ENCODE measurements around the gene HIGD1A. TPM values are rescaled to one million over a fixed set of nuclear protein-coding genes. Genes with fewer than 3 reads are reported as not detected.

The HIGD1A gene
- total RNA-seq, 1 donor from 2014 or later, result 35.9 TPM

DNA sequence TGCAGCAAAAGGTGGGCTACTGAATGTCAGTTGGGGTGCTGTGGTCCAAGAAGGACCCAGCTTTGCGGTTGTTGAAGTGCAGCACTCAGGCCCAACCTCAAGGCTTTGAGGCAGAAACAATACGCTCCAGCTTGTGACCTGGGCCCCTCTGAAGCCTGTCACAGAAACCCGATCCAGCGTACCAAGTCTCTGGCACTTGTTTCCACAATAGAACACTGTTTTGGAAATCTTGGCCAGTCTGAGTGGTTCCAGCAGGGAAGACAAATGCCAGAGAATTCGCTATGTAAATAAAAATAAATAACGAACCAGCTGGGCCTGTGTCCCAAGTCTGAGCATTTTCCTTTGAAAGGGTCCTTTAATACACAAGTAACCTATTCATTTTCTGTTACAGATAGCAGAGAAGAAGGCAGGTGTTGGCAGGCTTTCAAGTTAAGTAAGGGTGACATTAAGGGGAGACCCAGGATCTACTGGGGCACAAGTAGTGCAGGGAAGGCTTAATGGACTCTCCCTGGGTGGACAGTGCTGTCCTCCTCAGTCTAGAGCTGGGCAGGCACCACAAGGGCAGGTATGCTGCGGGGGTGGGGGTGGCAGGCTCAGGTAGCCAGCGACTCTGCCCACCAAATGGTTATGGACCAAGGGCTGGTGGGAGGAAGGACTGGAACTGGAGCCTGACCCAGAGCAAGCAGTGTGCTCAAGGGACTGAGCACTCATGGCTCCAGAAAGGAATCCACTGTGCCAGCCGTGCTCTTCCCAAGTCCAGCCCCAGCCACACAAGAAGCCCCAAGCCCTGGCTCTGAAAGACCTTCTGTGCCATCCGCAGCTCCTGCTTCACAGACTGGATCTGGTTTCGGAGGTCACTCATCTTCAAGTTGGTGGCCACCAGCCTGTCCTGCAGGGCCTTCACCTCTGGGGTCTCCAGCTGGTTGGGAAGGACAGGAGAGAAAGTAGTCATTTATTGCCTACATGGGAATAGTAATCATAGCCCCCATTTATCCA lies 57.5 kb downstream of the HIGD1A start:
- ChIA-PET POLR2A (no interaction called here), CTCF (interaction anchor here (1.2 to 3.0 kb wide), 3 partner anchors 9 to 134 kb away, joined by 3 to 16 read pairs (median 4); no protein-coding TSS in a partner anchor)
- no peak overlapping the region for H3K4me3 Mint-ChIP-seq
- no peak for ATAC-seq (ENCODE audit: low read depth)
- TF ChIP-seq, protein P1, sequence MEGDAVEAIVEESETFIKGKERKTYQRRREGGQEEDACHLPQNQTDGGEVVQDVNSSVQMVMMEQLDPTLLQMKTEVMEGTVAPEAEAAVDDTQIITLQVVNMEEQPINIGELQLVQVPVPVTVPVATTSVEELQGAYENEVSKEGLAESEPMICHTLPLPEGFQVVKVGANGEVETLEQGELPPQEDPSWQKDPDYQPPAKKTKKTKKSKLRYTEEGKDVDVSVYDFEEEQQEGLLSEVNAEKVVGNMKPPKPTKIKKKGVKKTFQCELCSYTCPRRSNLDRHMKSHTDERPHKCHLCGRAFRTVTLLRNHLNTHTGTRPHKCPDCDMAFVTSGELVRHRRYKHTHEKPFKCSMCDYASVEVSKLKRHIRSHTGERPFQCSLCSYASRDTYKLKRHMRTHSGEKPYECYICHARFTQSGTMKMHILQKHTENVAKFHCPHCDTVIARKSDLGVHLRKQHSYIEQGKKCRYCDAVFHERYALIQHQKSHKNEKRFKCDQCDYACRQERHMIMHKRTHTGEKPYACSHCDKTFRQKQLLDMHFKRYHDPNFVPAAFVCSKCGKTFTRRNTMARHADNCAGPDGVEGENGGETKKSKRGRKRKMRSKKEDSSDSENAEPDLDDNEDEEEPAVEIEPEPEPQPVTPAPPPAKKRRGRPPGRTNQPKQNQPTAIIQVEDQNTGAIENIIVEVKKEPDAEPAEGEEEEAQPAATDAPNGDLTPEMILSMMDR (IDR thresholded peaks at IDR 0.05), result no peak
- H3K27me3 Mint-ChIP-seq, result no peaks in the 10 kb centered on the region
- no peaks in the 10 kb centered on the region for H3K9me3 Mint-ChIP-seq
- H3K4me1 Mint-ChIP-seq, result peaks cover 9% of the 10 kb centered on the region
- intact Hi-C loops (cut with micrococcal nuclease), result loop anchor here (10.0 kb wide), 1 partner anchor 502 kb away; no protein-coding TSS in a partner anchor
- DNase-seq, result no peak
- H3K36me3 Mint-ChIP-seq (ENCODE audit: low read depth), result no peaks in the 10 kb centered on the region
- H3K27ac Mint-ChIP-seq, result no peak overlapping the region

DNA sequence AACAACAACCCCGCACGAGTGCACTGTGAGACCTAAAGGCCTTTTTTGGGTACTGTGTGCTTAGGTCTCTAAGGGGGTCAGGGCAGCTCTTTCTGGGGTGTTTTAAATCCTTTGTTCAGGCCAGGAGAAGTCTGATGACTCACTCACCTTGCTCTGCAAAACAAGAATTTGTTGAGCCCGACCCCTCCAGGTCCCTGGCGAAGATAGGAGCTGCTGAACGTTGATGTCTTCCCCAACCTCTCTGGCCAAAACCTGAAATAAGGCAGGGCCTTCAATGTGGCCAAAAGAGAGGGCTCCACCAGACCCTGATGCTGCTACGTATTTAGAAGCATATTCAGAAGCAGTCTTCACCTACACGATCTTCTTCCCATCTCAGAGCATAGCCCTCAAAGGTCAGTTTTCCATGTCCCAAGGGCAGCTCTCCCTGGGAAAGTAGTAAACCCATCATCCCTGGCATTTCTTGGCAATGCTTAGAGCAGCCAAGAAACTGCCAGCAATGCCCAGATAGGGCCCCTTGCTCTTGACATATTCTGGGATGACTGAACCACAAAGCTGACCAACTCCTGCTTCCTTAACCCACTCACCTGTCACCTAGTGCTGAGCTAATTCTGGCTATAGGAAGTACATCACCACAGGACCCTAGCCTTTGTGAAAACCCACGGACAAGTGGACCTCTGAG lies 58.4 kb downstream of the HIGD1A start:
- Mint-ChIP-seq H3K9me3 (no peaks in the 10 kb centered on the region), H3K27ac (no peak overlapping the region), H3K4me1 (peaks cover 9% of the 10 kb centered on the region), H3K27me3 (no peaks in the 10 kb centered on the region), H3K36me3 (ENCODE audit: low read depth) (no peaks in the 10 kb centered on the region), H3K4me3 (no peak overlapping the region)
- ATAC-seq (ENCODE audit: low read depth), result no peak
- DNase-seq, result no peak
- intact Hi-C loops (cut with micrococcal nuclease), result loop anchor here (2.0 to 10.0 kb wide), 3 partner anchors 27 to 501 kb away; partner anchors contain the start of gene CCDC13
- ChIA-PET CTCF (interaction anchor here (1.2 to 3.0 kb wide), 6 partner anchors 10 to 163 kb away, joined by 3 to 16 read pairs (median 4); partner anchors contain the start of genes SEC22C and SS18L2), POLR2A (no interaction called here)
- TF ChIP-seq, protein P1 (IDR thresholded peaks at IDR 0.05), result no peak

DNA sequence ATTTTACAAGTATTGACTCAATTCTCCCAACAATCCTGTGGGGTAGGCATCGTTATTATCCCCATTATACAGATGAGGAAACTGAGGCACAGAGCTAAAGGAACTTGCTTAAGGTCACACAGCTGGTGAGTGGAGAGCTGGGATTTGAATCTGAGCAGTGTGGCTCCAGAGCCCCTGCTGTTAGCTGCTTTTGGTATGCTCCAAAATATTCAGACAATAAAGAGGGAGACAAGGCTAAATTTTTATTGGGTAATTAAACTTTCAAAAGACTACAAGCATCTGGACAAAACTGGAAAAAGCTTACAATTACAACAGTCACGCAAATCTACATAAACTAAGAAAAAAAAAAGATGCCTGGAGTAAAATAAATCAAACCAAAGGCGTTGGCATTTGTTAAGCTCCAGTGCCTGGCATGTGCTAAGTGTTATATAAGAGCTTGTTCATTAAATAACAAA lies 59.0 kb downstream of the HIGD1A start:
- CTCF ChIA-PET, result interaction anchor here (1.2 to 3.0 kb wide), 7 partner anchors 11 to 173 kb away, joined by 3 to 16 read pairs (median 5); partner anchors contain the start of genes SEC22C and SS18L2
- Mint-ChIP-seq H3K9me3 (no peaks in the 10 kb centered on the region), H3K27ac (no peak overlapping the region), H3K4me1 (peaks cover 9% of the 10 kb centered on the region), H3K4me3 (no peak overlapping the region), H3K27me3 (no peaks in the 10 kb centered on the region), H3K36me3 (ENCODE audit: low read depth) (no peaks in the 10 kb centered on the region)
- ATAC-seq (ENCODE audit: low read depth), result no peak
- TF ChIP-seq, protein P1 (IDR thresholded peaks at IDR 0.05), result no peak
- POLR2A ChIA-PET, result no interaction called here
- intact Hi-C loops (cut with micrococcal nuclease), result loop anchor here (2.0 to 10.0 kb wide), 3 partner anchors 27 to 501 kb away; partner anchors contain the start of gene CCDC13
- DNase-seq, result no peak

DNA sequence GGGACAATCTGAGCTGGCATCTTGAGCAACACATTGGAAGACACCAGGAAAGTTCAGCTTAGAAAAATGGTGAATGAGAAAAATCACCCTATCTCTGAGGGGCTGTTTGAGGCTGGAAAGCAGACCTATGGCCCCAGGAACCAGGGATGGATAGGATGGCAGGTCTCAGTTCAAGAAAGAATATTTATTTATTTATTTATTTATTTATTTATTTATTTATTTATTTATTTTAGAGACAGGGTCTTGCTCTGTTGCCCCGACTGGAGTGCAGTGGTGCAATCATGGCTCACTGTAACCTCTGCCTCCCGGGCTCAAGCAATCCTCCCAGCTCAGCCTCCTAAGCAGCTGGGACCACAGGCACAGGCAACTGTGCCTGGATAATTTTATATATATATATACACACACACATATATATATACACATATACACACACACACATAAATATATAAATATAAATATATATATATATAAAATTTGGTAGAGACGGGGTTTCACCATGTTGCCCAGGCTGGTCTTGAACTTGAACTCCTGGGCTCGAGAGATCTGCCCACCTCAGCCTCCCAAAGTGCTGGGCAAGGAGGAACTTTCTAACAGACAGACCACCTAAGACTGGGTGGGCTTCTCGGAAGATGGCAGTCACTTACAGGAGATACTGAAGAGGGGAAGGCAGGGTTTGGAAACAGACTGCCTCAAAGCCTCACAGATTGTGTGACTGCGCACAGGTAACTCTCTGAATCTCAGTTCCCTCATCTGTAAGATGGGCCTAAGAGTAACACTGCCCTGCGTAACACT lies 60.9 kb downstream of the HIGD1A start:
- DNase-seq (no peak), ATAC-seq (ENCODE audit: low read depth) (no peak)
- no peaks in the 10 kb centered on the region for H3K9me3 Mint-ChIP-seq
- ChIA-PET CTCF (interaction anchor here (1.0 to 3.0 kb wide), 8 partner anchors 13 to 195 kb away, joined by 3 to 16 read pairs (median 3); partner anchors contain the start of gene SEC22C), POLR2A (interaction anchor here (1.0 kb wide), 1 partner anchor 161 kb away, joined by 4 read pairs; the partner anchor contains the start of gene SEC22C)
- H3K27me3 Mint-ChIP-seq, result no peaks in the 10 kb centered on the region
- no peak overlapping the region for H3K27ac Mint-ChIP-seq
- intact Hi-C loops (cut with micrococcal nuclease), result loop anchor here (5.0 to 10.0 kb wide), 2 partner anchors 81 to 499 kb away; no protein-coding TSS in a partner anchor
- no peaks in the 10 kb centered on the region for H3K36me3 Mint-ChIP-seq (ENCODE audit: low read depth)
- no peak overlapping the region for H3K4me3 Mint-ChIP-seq
- H3K4me1 Mint-ChIP-seq, result peaks cover 25% of the 10 kb centered on the region
- TF ChIP-seq, protein P1 (IDR thresholded peaks at IDR 0.05), result no peak
